Neural cell (in vitro differentiated cells): Measurements from ENCODE around the gene HAUS6. TPM values are rescaled to one million over a fixed set of nuclear protein-coding genes. Genes with fewer than 3 reads are reported as not detected.

Experiments
- H2AFZ ChIP-seq: fragments of 200-600, 300-800 bp; sonication (generic), shearing (Covaris generic); 2 replicates; pipeline ENCODE4 v1.6.0; 2014; ENCODE audit warnings: low read depth, mild to moderate bottlenecking, antibody characterized with exemption, low read length, moderate library complexity
- H3F3A ChIP-seq: fragments of 200-600 bp; shearing (Covaris generic); 2 replicates; pipeline ENCODE4 v1.6.1; 2016; ENCODE audit warnings: mild to moderate bottlenecking, moderate library complexity, mixed read lengths, antibody characterized with exemption, low read length; ENCODE audit not compliant: insufficient read depth, poor library complexity, severe bottlenecking
- H3K27ac ChIP-seq: fragments of 200-600, 300-800 bp; sonication (generic), shearing (Covaris generic); 2 replicates; pipeline ENCODE4 v1.5.1; 2014; ENCODE audit warnings: mild to moderate bottlenecking, low read length, moderate library complexity
- H3K27me3 ChIP-seq: fragments of 300-800, 200-600 bp; sonication (generic), shearing (Covaris generic); 2 replicates; pipeline ENCODE4 v1.6.0; 2014; ENCODE audit warnings: mild to moderate bottlenecking, low read depth, low read length, moderate library complexity; ENCODE audit not compliant: insufficient read depth
- H3K36me3 ChIP-seq: fragments of 300-800, 200-600 bp; sonication (generic), shearing (Covaris generic); 2 replicates; pipeline ENCODE4 v1.5.1; 2014; ENCODE audit warnings: mild to moderate bottlenecking, antibody characterized with exemption, low read length, moderate library complexity; ENCODE audit not compliant: insufficient read depth
- H3K4me2 ChIP-seq: fragments of 300-800, 200-600 bp; sonication (generic), shearing (Covaris generic); 2 replicates; pipeline ENCODE4 v1.6.0; 2014; ENCODE audit warnings: mild to moderate bottlenecking, low read length
- H3K4me3 ChIP-seq: fragments of 300-800, 200-600 bp; sonication (generic), shearing (Covaris generic); 2 replicates; pipeline ENCODE4 v1.5.1; 2014; ENCODE audit warnings: mild to moderate bottlenecking, low read length, moderate library complexity
- H3K79me2 ChIP-seq: fragments of 200-600 bp; shearing (Covaris generic); replicated peaks from 2 replicates; pipeline ENCODE4 v1.6.0; 2014; ENCODE audit warnings: mild to moderate bottlenecking, low read length, moderate library complexity; ENCODE audit not compliant: insufficient read depth
- H3K9ac ChIP-seq: fragments of 300-800, 200-600 bp; sonication (generic), shearing (Covaris generic); 2 replicates; pipeline ENCODE4 v1.6.1; 2016; ENCODE audit warnings: mild to moderate bottlenecking, low read length, mixed read lengths
- H3K9me2 ChIP-seq: fragments of 200-600 bp; shearing (Covaris generic); 2 replicates; pipeline ENCODE4 v1.6.1; 2016; ENCODE audit warnings: mild to moderate bottlenecking, low read length, mixed read lengths; ENCODE audit not compliant: insufficient read depth
- H3K9me3 ChIP-seq: fragments of 200-600, 300-800 bp; sonication (generic), shearing (Covaris generic); 2 replicates; pipeline ENCODE4 v1.6.1; 2016; ENCODE audit warnings: mild to moderate bottlenecking, mixed run types, low read length, moderate library complexity, mixed read lengths
- H4K20me1 ChIP-seq: fragments of 200-600 bp; shearing (Covaris generic); 2 replicates; pipeline ENCODE4 v1.6.1; 2016; ENCODE audit warnings: mild to moderate bottlenecking, mixed run types; ENCODE audit not compliant: insufficient read depth
- POLR2AphosphoS5 ChIP-seq: IDR thresholded peaks from 2 replicates; pipeline ENCODE4 v1.6.1; 2012
- SMC3 ChIP-seq: fragments of 450-650 bp; conservative IDR thresholded peaks from 2 replicates; pipeline ENCODE4 v1.6.1; 2014; ENCODE audit warnings: antibody characterized with exemption, mild to moderate bottlenecking, moderate library complexity; ENCODE audit not compliant: poor library complexity
- TAF1 ChIP-seq: IDR thresholded peaks from 2 replicates; pipeline ENCODE4 v1.6.1; 2012; ENCODE audit warnings: low read depth
- polyA plus RNA-seq: library from polyadenylated mRNA; depleted of rRNA; stranded (reverse); fragments of >200 nt; gene quantifications from 2 replicates; pipeline ENCODE4 v1.2.3, GENCODE V29; 2014
- small RNA-seq, 3 experiments: library from RNA; depleted of rRNA; stranded (forward); fragments of <200 nt; gene quantifications; one replicate each; pipeline ENCODE3, GENCODE V24; 2012

Gene HAUS6
- polyA plus RNA-seq, 1 donor from 2014 or later: 15.2 TPM

GRCh38 chr9:19009391-19009965 lies 93.2 kb downstream of the HAUS6 start:
- H3K79me2 ChIP-seq: no peaks in the 10 kb centered on the region
- H4K20me1 ChIP-seq: no peaks in the 10 kb centered on the region
- H3K4me2 ChIP-seq: no peak overlapping the region
- H3K4me3 ChIP-seq: no peak overlapping the region
- no peak overlapping the region for H3K9ac ChIP-seq
- H3K27ac ChIP-seq: no peak overlapping the region
- TF ChIP-seq SMC3: no peak
- TF ChIP-seq POLR2AphosphoS5: no peak
- no peak for TF ChIP-seq TAF1
- H2AFZ ChIP-seq: no peak overlapping the region
- H3K27me3 ChIP-seq: no peaks in the 10 kb centered on the region
- no peaks in the 10 kb centered on the region for H3K36me3 ChIP-seq
- no peaks in the 10 kb centered on the region for H3F3A ChIP-seq
- H3K9me3 ChIP-seq: no peaks in the 10 kb centered on the region
- H3K9me2 ChIP-seq: no peaks in the 10 kb centered on the region

Small RNAs within 50 kb of the gene (small RNA-seq; reads per million reads assigned to genes)
- gene RF00019 (0 to 1.2 (median 0) reads per million in 3 experiments), gene RNU6-264P (0 reads per million in 3 experiments), gene SCARNA8 (179 to 235 (median 214) reads per million in 3 experiments)

Other genes starting within 250 kb of the HAUS6 start
- gene SAXO1, start 69.7 kb downstream of the HAUS6 start, polyA plus RNA-seq: not detected in 2 replicates
- gene RRAGA, start 53.5 kb downstream of the HAUS6 start, polyA plus RNA-seq: 81.5 and 89.8 TPM in 2 replicates
- gene PLIN2, start 24.6 kb upstream of the HAUS6 start, polyA plus RNA-seq: 6.7 and 6.9 TPM in 2 replicates
- 41.9 and 51.8 TPM in 2 replicates for gene DENND4C, start 127.8 kb upstream of the HAUS6 start, polyA plus RNA-seq